Measurements from ENCODE around the gene ADAM30.
A peak's percentile ranks its signal among the peaks of the same experiment; 100 is the strongest.
"Not testable (repeated sequence)": the region's sequence is repeated elsewhere in the genome, so short reads cannot be mapped to it uniquely, and the experiment has no call there.

DNA sequence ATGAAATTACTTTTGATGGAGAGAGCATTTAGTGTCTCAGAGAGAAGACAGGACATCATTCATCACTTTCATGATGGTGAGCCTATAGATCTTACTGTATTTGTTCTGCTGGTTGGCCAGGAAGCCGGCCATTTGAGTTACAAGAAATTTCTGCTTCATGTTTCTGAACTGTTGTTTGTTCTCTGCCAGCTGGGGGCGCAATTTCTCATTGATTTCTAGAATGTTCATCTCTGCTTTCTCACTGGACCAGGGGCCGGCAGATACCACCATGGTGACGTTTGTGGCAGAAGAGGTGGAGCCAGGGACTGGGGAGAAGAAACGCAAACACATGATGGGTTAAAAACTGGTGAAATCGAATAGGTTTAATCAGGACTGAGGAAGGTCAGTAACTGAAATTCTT, 52.1 kb downstream of the ADAM30 start:
- TF ChIP-seq CTCF (IDR thresholded peaks at IDR 0.05): peak; percentile 54
- TF ChIP-seq SIN3A (IDR thresholded peaks at IDR 0.05; ENCODE audit: borderline replicate concordance, insufficient read depth, low read depth, low read length): not testable (repeated sequence)
